ENCODE measurements around the gene COL6A1. TPM values are rescaled to one million over a fixed set of nuclear protein-coding genes. Genes with fewer than 3 reads are reported as not detected.
A peak's percentile ranks its signal among the peaks of the same experiment; 100 is the strongest.

Gene COL6A1, protein sequence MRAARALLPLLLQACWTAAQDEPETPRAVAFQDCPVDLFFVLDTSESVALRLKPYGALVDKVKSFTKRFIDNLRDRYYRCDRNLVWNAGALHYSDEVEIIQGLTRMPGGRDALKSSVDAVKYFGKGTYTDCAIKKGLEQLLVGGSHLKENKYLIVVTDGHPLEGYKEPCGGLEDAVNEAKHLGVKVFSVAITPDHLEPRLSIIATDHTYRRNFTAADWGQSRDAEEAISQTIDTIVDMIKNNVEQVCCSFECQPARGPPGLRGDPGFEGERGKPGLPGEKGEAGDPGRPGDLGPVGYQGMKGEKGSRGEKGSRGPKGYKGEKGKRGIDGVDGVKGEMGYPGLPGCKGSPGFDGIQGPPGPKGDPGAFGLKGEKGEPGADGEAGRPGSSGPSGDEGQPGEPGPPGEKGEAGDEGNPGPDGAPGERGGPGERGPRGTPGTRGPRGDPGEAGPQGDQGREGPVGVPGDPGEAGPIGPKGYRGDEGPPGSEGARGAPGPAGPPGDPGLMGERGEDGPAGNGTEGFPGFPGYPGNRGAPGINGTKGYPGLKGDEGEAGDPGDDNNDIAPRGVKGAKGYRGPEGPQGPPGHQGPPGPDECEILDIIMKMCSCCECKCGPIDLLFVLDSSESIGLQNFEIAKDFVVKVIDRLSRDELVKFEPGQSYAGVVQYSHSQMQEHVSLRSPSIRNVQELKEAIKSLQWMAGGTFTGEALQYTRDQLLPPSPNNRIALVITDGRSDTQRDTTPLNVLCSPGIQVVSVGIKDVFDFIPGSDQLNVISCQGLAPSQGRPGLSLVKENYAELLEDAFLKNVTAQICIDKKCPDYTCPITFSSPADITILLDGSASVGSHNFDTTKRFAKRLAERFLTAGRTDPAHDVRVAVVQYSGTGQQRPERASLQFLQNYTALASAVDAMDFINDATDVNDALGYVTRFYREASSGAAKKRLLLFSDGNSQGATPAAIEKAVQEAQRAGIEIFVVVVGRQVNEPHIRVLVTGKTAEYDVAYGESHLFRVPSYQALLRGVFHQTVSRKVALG
- total RNA-seq, result 154 TPM
- long read RNA-seq, transcript COL6A1-206 (6 exons, 2,358 nt), result minor isoform, 6 of 113 reads
- long read RNA-seq, transcript COL6A1-204 (3 exons, 968 nt), result major isoform, 7 of 113 reads
- long read RNA-seq, partial matches to known transcripts, result 28 of 113 reads
- long read RNA-seq, other reads (novel, unspliced or antisense), result 72 of 113 reads

DNA sequence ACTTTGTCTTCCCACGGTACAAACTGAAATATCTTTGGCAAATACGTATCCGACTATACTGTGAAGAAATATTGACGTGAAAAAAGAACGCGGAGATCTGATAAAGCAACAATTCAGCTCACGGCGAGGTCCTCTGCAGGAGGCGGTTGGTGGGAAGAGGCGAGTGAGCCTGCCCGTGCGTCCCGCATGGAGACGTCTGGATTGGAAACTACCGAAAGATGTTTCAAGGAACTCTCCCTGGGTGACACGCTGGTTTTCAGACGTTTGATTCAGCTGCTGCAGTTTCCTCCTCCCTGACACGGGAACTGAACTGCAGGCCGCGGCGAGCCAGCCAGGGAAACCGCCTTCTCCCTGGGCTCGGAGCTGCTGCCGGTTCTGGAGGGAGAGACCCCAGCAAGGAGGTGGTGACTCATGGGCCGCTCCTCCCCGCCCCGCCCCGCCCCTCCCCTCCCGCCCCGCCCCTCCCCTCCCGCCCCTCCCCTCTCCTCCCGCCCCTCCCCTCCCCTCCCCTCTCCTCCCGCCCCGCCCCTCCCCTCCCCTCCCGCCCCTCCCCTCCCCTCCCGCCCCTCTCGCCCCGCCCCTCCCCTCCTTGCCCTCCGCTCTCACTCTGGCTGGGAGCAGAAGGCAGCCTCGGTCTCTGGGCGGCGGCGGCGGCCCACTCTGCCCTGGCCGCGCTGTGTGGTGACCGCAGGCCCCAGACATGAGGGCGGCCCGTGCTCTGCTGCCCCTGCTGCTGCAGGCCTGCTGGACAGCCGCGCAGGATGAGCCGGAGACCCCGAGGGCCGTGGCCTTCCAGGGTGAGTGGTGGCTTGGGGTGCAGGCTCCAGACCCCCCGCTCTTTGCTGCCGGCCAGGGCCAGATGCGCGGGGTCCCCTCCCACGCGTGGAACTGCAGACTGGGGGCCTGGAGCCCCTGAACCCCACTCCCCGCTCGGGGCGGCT lies at the start of gene COL6A1:
Gene COL6A1 (plus strand): TSS at position 620 of the 941 bp plus-strand sequence. CDS start 81 bp downstream, at position 701.
- Histone ChIP-seq H3K4me3 (peak within 1 kb of the TSS; percentile 99), H3K9me3 (replicated peaks) (no peaks in the 10 kb centered on the region), H3K27me3 (ENCODE audit: low read depth) (no peaks in the 10 kb centered on the region), H3K4me1 (peaks cover 76% of the 10 kb centered on the region), H3K36me3 (peaks cover 29% of the 10 kb centered on the region), H3K27ac (replicated peaks) (peak within 1 kb of the TSS; percentile 92)
- intact Hi-C loops (cut with micrococcal nuclease), result no loop called here
- DNase-seq, result peak; percentile 84
- no peak for TF ChIP-seq CTCF (IDR thresholded peaks at IDR 0.05; ENCODE audit: borderline replicate concordance)

DNA sequence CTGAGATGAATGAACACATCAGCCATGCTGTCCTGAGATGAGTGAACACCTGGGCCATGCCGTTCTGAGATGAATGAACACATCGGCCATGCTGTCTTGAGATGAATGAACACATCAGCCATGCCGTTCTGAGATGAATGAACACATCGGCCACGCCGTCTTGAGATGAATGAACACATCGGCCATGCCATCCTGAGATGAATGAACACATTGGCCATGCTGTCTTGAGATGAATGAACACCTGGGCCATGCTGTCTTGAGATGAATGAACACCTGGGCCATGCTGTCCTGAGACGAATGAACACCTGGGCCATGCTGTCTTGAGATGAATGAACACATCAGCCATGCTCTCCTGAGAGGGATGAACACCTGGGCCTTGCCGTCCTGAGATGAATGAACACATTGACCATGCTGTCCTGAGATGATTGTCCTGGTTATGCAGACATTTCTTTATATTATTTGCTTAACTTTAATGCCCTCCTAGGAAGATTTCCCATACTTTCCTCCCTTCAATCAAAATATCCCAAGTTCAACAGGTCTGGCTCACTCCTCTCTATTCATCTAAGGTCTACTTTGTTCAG lies 48.6 kb upstream of the COL6A1 start:
- DNase-seq, result no peak
- H3K9me3 ChIP-seq (replicated peaks), result peaks cover 30% of the 10 kb centered on the region
- no peaks in the 10 kb centered on the region for H3K4me1 ChIP-seq
- peaks cover 13% of the 10 kb centered on the region for H3K36me3 ChIP-seq
- H3K27me3 ChIP-seq (ENCODE audit: low read depth), result peaks cover 7% of the 10 kb centered on the region
- TF ChIP-seq CTCF (IDR thresholded peaks at IDR 0.05; ENCODE audit: borderline replicate concordance), result no peak
- no peak overlapping the region for H3K4me3 ChIP-seq
- no peak overlapping the region for H3K27ac ChIP-seq (replicated peaks)
- intact Hi-C loops (cut with micrococcal nuclease), result no loop called here

DNA sequence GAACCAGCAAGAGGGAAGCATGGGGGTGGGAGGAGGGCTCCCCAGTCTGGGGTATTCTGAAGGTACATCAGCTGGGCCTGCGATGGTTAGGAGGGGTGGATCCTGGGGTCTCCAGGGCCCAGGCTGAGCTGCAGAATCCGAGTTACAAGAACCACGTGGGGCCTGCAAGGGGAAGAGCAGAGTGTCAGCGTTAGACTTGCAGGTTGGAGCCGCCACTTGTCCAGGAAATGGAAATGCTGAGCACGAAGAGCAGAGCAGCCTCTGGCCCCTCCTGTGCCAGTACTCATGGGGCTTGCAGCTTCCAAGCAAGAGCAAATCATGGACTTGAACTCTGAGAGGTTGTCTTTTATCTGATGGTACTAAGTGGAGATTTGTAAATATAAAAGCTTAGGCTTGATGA lies 47.5 kb upstream of the COL6A1 start:
- peaks cover 30% of the 10 kb centered on the region for H3K9me3 ChIP-seq (replicated peaks)
- H3K27ac ChIP-seq (replicated peaks), result no peak overlapping the region
- no peak for TF ChIP-seq CTCF (IDR thresholded peaks at IDR 0.05; ENCODE audit: borderline replicate concordance)
- DNase-seq, result no peak
- intact Hi-C loops (cut with micrococcal nuclease), result no loop called here
- H3K27me3 ChIP-seq (ENCODE audit: low read depth), result no peaks in the 10 kb centered on the region
- H3K4me1 ChIP-seq, result no peaks in the 10 kb centered on the region
- no peak overlapping the region for H3K4me3 ChIP-seq
- H3K36me3 ChIP-seq, result peaks cover 13% of the 10 kb centered on the region

DNA sequence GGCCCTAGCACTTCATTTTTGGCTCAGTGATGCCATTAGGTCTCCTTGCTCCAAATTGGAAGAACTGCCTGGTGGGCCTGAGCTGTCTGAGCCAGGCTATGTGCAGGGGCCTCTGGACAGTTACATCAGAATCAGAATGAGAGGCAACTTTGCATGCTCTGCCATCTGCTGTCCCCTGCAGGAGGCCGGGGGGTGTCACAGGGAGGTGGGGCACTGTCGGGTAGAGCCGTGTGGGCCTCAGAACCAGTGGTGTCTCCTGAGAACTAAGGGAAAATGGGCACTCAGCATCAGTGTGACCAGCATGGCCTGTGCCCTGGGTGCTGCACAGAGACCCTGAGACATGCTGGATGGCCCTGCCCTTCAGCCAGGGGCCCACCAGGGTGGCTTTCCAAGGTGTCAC lies 47.0 kb upstream of the COL6A1 start:
- Histone ChIP-seq H3K4me1 (no peaks in the 10 kb centered on the region), H3K9me3 (replicated peaks) (peaks cover 30% of the 10 kb centered on the region), H3K4me3 (no peak overlapping the region), H3K27ac (replicated peaks) (no peak overlapping the region), H3K27me3 (ENCODE audit: low read depth) (no peaks in the 10 kb centered on the region), H3K36me3 (peaks cover 13% of the 10 kb centered on the region)
- TF ChIP-seq CTCF (IDR thresholded peaks at IDR 0.05; ENCODE audit: borderline replicate concordance), result no peak
- intact Hi-C loops (cut with micrococcal nuclease), result no loop called here
- DNase-seq, result no peak

Measured in left ventricle myocardium inferior (tissue), 1 donor.